Fibroblast of gingiva (primary cell): ENCODE data around the gene NCOR1.
"Not testable (repeated sequence)": the region's sequence is repeated elsewhere in the genome, so short reads cannot be mapped to it uniquely, and the experiment has no call there.

Experiments
- DNase-seq: peaks from one replicate; pipeline ENCODE4 v3.0.0-alpha.2; 2011; ENCODE audit warnings: low read depth

NCOR1 gene

DNA sequence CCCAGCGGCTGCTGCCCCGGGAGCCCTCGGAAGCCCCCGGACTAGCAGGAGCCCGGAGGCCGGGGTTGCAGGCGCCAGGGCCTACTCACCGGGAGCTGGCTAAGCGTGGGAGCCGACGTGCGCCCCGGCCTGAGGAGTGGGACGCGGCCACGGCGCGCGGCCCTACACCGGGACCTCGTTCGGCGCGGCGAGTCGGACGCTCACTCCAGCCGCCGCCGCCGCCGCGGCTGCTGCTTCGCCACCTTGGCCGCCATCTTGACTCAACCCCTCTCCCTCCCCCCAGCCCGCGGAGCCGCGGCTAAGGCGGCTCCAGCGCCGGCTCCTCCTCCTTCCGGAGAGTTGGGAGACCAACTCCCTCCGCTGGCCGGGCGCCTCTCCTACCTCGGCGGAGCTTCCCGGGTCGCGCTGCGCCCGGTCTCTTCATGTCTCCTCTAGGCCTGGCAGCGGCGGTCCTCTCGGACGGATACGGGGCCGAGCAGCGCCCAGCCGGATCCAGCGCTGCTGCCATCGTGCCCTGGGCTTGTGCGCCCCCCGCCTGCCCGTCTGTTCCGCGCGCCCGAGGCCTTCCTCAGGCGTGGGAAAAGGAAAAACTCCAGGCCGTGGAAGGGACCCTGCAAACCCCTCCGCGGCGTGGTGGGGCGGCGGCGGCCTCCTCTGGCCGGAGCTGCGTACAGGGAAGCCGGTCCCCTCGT, at the start of gene NCOR1:
TSS of gene NCOR1 (minus strand) at position 262 of the 692 bp plus-strand sequence. CDS start 20,965 bp downstream, outside the sequence.
- DNase-seq: peak; percentile 93

DNA sequence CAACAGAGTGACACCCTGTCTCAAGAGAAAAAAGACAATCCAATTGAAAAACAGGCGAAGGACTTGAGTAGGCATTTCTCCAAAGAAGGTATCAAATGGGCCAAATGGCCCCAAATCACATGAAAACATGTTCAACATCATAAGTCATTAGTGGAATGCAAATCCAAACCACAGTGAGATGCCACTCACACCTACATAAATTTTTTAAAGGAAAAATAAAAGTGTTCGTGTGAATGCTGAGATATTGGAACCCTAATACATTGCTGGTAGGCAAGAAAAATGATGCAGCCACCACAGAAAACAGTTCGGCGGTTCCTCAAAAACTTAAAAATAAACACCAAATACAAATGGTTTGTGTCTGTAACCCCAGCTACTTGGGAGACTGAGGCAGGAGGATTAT, 46.9 kb upstream of the NCOR1 start:
- no peak for DNase-seq

DNA sequence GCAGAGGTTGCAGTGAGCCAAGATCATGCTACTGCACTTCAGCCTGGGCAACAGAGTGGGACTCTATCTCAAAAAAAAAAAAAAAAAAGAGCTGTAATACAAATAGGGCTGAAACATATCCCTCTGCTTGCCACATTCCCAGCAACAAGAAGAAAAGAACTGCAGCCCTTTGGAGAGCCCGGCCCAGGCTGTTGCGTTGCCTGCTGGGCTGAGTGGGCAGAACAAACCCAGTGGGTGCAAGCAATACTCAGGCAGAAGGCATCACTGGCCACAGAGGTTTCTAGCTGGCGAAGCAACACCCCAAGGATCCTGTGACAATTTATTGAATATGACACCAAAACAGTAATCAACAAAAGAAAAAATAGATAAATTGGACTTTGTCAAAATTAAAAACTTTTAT, 45.7 kb upstream of the NCOR1 start:
- DNase-seq: no peak

DNA sequence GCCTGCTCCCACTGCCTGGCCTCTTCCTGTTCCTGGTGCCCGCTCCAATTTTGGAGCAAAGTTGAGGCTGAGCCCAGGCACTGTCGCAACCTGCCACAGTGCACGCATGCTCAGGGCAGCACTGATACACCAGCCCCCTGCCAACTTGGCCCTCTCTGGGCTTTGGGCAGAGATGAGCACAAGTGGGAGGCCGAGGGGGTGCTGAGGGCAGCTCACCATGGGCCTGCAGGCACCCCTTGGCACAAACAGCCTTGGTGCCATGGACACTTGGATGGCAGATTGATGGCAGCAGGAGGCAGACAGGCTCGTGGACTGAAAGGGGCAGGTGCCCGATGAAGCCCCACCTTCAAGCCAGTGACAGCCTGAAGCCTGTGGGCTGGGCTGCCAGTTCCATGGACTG, 44.6 kb upstream of the NCOR1 start:
- DNase-seq: no peak

DNA sequence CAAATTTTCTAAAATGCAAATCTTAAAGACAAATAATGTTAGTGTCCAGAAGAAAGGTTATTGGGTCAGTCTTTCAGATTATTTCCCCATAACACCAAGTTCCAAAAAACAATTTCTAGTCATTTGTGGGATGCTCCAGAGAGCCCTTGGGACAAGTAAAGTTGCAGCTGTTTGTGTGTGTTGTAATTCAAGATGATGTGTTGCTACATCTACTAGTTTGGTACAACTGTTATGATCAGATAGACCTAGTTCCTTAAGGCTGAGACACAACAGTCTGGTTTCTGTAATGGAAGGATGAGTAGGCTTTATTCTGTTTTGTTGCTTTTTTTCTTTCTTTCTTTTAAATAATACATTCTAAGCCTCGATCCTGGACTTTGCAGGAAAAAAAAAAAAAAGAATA, 43.6 kb upstream of the NCOR1 start:
- peak; percentile 95 for DNase-seq

DNA sequence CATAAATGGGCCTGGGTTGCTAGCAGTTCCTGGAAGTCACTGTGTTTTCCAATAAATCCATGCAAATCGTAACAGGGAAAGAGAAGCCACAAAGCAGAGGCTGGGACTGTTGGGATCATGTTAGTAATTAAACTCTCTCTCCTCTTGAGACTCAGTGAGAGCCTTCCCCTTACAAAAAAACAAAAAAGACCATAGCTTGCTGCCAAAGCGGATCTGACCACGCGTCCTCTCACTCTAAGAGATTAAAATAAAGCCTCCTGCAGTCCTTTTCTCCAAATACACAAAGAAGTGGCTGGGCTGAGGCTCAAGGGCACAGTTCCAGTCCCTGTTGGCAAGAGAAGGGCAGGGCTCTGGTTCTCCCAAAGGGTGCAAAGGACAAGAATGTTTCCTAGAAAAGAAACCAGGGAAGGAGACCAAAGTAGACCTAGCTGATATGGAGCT, 40.2 kb upstream of the NCOR1 start:
- DNase-seq: peak; percentile 74

DNA sequence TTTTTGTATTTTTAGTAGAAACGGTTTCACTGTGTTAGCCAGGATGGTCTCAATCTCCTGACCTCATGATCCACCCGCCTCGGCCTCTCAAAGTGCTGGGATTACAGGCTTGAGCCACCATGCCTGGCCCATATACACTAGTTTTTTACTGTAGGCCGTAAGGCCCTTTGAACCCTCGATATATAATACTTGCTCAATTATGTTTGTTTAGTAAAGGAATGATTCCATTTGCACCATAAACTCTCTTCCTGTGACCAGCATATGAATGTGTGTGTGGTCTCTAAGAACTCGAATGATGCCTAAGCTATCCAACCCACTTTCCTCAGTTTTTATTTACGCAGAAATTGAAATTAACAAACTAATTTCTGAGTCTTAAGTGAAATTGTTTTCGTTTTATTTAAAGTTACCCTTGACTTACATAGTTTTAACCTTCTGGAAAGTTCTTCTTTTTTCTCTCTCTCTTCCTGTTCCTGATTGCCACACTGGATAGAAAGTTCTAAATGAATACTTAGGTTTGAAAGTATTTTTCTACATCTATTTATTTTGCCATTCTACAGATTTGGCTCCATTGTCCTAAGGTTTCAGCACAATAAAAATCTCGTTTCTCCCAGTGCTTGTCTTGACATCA, 39.6 kb upstream of the NCOR1 start:
- DNase-seq: no peak

DNA sequence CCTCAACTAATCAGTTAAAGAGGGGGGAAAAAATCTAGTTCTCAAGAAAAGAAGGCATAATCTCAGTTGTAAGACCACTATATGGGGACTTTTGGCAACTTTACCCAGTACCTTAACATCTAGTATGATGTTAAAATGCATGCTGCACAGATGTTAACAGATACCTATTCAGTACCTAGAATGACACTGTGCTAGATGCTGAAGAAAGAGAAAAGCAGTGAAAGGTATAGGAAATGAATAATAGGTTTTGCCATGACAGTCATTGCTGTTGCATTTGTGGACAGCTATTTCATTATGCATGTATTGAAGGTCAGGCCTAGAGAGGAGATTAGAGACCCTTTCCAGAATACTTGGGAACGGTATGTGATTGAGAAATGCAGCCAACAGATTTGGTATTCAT, 36.2 kb upstream of the NCOR1 start:
- no peak for DNase-seq

DNA sequence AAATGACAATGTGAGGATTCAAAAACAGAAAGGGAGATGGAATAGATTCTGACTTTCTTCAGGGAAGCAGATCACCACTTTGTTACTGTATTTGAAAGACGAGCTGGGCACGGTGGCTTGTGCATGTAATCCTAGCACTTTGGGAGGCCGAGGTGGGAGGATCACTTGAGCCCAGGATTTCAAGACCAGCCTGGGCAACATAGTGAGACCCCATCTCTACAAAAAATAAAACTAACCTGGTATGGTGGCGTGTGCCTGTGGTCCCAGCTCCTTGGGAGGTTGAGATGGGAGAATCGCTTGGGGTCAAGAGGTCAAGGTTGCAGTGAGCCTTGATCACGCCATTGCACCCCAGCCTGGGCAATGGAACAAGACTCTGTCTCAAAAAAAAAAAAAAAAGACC, 35.7 kb upstream of the NCOR1 start:
- DNase-seq: no peak

DNA sequence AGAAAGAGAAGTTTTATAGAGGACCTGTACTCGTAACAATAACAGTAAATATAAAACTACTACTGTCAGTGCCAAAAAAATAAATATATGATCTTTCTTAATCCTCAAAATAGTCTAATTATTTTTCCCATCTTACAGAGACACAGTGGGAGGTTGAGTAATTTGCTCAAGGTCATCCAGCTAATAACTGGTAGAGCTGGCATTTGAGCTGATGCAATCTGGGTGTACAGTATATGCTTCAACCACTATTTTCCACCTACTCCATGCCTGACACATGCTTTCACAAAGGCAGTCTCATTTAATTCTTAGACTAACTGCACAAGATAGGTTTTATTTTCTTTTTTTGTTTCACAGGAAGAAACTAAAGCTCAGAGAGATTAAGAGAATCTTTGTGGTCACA, 35.3 kb upstream of the NCOR1 start:
- DNase-seq: peak; percentile 70

DNA sequence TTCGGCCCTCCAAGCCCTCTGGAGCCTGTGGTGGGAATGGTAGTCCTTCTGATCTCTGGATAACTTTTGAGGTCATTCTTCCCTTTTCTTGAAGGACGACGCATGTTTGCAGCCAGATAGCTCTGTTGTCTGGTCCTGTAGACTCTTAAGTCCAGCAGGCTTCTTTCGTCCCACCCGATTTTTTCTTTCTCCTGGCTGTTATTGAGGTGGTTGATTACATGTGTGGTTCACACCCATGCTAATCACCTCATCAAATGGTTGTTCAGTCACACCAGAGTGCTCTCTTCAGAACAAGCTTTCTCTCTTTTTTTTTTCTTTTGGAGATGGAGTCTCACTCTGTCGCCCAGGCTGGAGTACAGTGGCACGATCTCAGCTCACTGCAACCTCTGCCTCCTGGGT, 32.3 kb upstream of the NCOR1 start:
- DNase-seq: no peak

DNA sequence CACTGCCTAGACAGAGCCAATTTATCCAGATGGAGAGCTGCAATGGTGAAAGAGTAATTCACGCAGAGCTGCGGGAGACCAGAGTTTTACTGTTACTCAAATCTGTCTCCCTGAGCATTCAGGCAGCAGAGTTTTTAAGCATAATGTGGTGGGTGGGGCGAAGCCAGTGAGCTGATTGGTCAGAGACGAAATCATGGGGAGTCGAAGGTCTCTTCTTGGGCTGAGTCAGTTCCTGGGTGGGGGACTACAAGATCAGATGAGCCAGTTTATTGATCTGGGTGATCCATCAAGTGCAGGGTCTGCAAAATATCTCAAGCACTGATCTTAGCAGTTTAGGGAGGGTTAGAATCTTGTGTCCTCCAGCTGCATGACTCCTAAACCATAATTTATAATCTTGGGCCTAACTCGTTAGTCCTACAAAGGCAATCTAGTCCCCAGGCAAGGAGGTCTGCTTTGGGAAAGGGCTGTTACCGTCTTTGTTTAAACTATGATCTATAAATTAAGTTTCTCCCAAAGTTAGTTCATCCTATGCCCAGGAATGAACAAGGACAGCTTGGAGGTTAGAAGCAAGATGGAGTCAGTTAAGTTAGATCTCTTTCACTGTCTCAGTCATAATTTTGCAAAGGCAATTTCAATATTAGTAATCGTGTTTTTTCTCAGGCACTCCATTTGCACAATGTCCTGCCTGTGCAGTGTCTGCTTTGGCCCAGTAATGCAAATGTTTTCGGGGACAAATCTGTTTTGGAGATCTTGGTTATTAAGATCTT, 28.6 kb upstream of the NCOR1 start:
- no peak for DNase-seq

DNA sequence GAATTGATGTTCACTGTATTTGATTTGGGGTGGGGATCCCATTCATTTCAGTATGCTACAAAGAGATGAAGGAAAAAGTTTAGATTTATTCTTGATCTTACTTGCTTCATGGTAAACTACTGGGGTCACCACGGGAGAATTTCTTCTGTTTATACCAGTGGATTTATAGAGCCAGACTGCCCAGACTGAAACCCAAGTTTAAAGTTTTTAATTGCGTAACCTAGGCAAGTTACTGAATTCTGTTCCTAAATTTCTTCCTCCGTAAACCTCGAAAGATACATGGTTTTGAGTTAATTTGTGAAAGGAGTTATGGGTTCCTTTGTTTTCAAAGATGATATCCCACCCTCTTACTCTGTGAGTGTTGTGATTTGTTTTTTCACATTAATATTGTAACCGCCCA, 28.1 kb upstream of the NCOR1 start:
- DNase-seq: no peak

DNA sequence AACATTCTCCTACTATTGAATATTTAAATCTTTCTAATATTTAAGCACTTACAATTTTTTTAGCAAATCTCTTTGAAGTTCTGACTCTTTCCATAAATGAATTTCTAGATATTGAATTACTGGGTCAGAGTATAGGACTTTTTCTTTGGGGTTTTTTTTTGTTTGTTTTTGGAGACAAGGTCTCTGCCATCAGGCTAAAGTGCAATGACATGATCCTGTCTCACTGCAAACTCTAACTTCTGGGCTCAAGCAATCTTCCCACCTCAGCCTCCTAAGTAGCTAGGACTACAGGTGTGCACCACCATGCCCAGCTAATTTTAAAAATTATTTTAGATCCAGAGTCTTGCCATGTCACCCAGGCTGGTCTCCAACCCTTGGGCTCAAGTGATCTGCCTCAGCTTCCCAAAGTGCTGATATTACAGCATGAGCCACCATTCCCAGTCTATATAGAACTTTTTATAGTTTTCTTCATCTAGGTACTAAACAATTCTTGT, 26.6 kb upstream of the NCOR1 start:
- DNase-seq: no peak

DNA sequence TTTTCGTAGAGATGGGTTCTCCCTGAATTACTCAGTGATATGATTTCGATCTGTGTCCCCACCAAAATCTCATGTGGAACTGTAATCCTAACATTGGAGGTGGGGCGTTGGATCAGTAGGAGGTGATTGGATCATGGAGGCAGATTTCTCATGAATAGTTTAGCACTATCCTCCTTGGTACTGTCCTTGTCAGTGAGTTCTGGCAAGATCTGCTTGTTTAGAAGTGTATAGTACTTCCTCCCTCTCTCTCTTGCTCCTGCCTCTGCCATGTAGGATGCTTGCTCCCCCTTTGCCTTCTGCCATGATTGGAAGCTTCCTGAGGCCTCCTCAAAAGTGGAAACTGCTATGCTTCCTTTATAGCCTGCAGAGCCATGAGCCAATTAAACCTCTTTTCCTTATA, 24.6 kb upstream of the NCOR1 start:
- no peak for DNase-seq

DNA sequence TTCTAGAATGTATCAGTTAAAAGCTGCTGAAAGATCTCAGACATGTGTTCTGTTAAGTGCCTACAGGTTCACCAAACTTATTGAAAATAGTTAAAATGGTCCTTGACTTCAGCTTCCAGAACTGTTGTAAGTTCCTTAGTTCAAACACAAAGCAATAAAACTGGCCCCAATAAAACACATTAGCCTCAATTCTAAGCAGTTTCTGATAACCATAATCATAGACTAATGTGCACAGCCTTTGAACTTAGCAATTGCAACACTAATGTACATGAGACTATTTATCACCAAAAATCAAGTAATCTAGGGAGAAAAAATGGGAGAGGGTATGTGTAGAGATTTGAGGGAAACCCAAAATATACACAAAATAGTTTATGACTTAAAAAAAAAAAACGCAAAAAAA, 17.1 kb upstream of the NCOR1 start:
- no peak for DNase-seq

DNA sequence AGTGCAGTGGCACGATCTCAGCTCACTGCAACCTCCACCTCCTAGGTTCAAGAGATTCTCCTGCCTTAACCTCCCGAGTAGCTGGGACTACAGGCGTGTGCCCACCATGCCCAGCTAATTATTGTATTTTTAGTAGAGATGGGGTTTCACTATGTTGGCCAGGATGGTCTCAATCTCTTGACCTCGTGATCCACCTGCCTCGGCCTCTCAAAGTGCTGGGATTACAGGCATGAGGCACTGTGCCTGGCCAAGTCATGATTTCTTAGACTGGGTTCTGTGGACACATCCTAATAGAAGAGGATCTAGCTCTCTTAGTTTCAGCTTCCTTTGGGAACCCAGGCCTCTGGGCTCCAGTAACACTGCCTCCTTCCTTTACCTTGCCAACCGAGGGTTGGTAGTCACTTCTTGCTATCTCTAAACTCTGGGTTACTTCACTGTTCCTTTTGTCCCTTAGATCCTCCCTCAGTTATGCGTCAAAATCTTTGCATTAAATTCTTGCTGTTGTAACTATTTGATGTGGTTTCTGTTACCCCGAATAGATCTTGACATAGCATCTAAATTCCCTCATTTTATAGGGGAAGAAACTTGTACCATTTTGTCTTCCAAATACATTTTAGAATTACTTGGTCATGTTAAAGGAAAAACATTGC, 14.7 kb upstream of the NCOR1 start:
- DNase-seq: not testable (repeated sequence)

DNA sequence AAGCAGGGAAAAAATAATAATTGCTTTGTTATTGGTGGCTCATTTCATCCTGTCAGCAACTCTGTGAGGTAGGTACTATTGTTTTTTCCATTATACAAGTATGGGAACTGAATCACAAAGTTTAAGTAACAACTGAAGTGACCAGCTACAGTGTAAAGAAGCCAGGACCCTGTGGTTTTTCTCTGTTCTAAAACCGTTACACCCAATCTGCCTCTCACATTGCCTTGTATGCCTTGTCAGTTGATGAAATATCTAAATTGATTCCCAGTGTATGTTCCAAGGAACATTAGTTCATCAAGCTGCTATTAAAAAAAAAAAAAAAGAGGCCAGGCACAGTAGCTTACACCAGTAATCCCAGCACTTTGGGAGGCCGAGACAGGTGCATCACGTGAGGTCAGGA, 7.1 kb upstream of the NCOR1 start:
- DNase-seq: no peak

DNA sequence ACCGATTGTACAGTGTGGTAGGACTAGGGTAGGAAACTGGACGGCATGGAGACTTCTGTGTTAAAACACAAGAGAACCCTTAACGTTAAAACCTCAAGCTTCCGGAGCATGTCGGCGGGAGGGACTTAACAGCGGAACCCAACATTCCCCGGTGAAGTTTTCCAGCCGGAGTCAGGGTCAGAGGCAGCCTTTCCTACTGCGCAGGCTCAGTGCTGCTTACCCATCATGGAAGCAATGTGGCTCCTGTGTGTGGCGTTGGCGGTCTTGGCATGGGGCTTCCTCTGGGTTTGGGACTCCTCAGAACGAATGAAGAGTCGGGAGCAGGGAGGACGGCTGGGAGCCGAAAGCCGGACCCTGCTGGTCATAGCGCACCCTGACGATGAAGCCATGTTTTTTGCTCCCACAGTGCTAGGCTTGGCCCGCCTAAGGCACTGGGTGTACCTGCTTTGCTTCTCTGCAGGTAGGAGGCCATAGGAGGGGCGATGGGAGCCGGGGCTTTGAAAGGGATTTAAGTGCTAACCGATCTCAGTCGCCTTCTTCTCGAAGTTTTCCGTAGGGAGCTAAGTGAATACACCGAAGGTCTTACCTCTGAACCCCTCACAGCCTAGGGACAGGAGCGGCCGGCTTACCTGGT, 1.8 kb upstream of the NCOR1 start, which contains the start of gene PIGL:
TSS of gene PIGL (plus strand) at position 209 of the 634 bp plus-strand sequence. CDS start at position 226, 17 bp downstream.
- peak; percentile 93 for DNase-seq

DNA sequence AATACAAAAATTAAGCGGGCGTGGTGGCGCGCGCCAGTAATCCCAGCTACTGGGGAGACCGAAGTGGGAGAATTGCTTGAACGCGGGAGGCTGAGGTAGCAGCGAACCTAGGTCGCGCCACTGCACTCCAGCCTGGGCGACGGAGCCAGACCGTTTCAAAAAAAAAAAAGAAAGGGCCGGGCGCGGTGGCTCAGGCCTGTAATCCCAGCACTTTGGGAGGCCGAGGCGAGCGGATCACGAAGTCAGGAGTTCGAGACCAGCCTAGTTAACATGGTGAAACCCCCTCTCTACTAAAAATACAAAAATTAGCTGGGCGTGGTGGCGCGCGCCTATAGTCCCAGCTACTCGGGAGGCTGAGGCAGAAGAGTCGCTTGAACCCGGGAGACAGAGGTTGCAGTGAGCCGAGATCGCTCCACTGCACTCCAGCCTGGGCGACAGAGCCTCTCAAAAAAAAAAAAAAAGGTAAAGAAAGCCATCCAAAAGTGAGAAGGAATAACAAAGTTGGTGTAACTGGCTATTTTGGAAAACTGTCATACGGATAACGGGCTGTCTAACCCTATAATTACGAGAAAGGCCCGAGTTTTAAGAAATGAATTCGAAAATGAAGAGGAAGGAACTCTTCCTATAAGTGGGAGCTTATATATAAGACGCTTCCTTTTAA, 1.1 kb upstream of the NCOR1 start:
- DNase-seq: not testable (repeated sequence)

DNA sequence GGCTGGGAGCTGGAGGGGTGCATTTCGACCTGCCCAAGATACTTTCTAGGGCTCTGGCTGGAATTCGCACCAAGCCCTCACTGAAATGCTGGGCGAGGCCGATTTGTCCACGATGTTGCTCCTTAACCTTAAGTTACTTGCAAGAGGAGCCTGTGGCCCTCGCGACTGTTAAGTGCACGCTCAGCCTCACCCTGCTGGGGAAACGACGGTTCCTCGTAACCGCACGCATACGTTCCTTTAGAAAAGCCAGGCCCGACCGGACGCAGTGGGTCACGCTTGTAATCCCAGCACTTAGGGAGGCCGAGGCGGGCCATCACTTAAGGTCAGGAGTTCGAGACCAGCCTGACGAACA, 607 bp upstream of the NCOR1 start:
- DNase-seq: no peak

DNA sequence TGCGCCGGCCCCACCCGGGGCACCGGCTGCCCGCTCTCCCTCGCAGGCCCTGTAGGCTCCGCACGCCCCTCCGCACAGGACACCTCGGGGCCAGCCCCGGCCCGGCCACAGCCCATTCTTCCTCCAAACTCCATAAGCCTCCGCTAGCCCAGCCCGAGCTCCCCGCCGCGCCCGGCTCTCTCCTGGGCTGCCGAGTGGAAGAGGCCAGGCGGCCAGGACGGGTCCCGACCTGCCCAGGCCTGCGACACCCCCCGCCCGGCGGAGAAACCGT, 397 bp downstream of the NCOR1 start:
- DNase-seq: peak; percentile 14
